Vagina (tissue), 2 donors: Measurements from ENCODE around the gene MTHFD2.

ENCODE experiments used
- POLR2A ChIP-seq, 2 donors: fragments of 450-650 bp; IDR thresholded peaks; one replicate each; pipeline ENCODE4 v1.6.1; 2017; ENCODE audit warnings: antibody characterized with exemption in 2 of 2, mild to moderate bottlenecking in 2 of 2, moderate library complexity in 2 of 2
- TF ChIP-seq, protein P1 (sequence below), 3 experiments: fragments of 450-650 bp in 2 of 3; fragments of 200-600 bp in 1 of 3; sonication (generic) in 1 of 3; IDR thresholded peaks; one replicate each; pipeline ENCODE4 v1.5.1; 2017 to 2019; ENCODE audit warnings: antibody characterized with exemption in 3 of 3, mild to moderate bottlenecking in 2 of 3, moderate library complexity in 2 of 3

DNA sequence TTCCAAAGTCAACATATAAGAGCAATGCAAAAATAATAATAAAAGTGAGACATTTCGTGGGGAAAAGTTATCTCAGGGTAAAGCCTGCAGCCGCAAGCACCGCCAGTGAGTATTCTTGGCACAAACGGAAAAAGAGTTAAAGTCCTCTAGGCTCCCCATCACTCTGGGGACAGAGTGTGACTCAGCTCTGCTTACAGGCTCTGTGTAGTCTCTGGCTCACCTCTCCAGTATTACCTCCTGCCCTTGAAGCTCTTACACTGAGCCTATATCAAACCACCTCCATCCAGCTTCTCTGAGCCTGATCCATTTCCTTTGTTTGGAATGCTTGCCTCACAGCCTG, 55.5 kb downstream of the MTHFD2 start:
- TF ChIP-seq, protein P1, sequence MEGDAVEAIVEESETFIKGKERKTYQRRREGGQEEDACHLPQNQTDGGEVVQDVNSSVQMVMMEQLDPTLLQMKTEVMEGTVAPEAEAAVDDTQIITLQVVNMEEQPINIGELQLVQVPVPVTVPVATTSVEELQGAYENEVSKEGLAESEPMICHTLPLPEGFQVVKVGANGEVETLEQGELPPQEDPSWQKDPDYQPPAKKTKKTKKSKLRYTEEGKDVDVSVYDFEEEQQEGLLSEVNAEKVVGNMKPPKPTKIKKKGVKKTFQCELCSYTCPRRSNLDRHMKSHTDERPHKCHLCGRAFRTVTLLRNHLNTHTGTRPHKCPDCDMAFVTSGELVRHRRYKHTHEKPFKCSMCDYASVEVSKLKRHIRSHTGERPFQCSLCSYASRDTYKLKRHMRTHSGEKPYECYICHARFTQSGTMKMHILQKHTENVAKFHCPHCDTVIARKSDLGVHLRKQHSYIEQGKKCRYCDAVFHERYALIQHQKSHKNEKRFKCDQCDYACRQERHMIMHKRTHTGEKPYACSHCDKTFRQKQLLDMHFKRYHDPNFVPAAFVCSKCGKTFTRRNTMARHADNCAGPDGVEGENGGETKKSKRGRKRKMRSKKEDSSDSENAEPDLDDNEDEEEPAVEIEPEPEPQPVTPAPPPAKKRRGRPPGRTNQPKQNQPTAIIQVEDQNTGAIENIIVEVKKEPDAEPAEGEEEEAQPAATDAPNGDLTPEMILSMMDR (IDR thresholded peaks at IDR 0.05), result no peak
- no peak for TF ChIP-seq POLR2A (IDR thresholded peaks at IDR 0.05)
